ENCODE results near the gene MYO15B. TPM values are rescaled to one million over a fixed set of nuclear protein-coding genes. Genes with fewer than 3 reads are reported as not detected.
A peak's percentile ranks its signal among the peaks of the same experiment; 100 is the strongest.

The MYO15B gene
- total and polyA plus RNA-seq, 2 of the 4 experiments (the other 2 are of a cell fraction) = 0.18 to 0.65 TPM

DNA sequence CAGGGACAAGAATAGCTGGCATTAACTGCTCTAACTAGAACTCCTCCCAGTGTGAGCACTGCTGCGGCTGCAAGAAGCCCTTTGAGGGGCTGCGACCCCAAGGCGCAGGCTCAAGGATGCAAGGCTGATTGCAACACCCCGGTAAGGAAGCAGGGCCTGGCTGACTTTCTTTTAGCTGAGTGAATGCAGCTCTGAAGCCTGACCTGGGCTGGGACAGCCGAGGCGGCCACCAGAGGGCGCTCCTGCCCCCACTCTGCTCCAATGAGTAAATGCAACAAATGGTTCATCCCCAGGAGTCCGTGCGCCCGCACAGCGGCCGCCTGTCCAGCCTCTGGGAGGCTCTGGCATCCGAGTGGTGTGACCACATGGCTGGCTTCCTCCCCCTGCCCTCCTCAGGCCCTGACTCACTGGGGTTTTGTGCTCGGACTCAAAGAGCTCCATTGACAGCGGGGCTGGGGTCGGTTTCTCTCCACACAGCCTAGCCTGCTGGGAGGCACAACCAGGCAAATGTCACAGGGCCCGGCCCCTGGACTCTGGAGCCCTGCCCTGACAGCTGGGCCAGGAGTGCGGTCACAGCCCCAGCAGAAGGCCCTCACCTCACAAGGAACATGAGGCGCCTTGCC is 45.4 kb downstream of the MYO15B start, which contains the start of gene SMIM5:
SMIM5 (plus strand) TSS at position 572 of the 623 bp plus-strand sequence. CDS start 6,768 bp downstream, outside the sequence.
- no peak within 1 kb of the TSS for H3K4me3 ChIP-seq (ENCODE audit: insufficient read depth, low read depth, low read length)
- TF ChIP-seq NFE2L2 (IDR thresholded peaks at IDR 0.05; ENCODE audit: low read depth, low read length) = no peak
- TF ChIP-seq CHD1 (IDR thresholded peaks at IDR 0.05; ENCODE audit: low read depth, low read length) = no peak
- no peak for TF ChIP-seq RCOR1 (IDR thresholded peaks at IDR 0.05; ENCODE audit: insufficient replicate concordance, low read length)
- TF ChIP-seq BHLHE40 (IDR thresholded peaks at IDR 0.05; ENCODE audit: low read depth, low read length) = no peak
- TF ChIP-seq, protein P1, sequence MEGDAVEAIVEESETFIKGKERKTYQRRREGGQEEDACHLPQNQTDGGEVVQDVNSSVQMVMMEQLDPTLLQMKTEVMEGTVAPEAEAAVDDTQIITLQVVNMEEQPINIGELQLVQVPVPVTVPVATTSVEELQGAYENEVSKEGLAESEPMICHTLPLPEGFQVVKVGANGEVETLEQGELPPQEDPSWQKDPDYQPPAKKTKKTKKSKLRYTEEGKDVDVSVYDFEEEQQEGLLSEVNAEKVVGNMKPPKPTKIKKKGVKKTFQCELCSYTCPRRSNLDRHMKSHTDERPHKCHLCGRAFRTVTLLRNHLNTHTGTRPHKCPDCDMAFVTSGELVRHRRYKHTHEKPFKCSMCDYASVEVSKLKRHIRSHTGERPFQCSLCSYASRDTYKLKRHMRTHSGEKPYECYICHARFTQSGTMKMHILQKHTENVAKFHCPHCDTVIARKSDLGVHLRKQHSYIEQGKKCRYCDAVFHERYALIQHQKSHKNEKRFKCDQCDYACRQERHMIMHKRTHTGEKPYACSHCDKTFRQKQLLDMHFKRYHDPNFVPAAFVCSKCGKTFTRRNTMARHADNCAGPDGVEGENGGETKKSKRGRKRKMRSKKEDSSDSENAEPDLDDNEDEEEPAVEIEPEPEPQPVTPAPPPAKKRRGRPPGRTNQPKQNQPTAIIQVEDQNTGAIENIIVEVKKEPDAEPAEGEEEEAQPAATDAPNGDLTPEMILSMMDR (conservative IDR thresholded peaks at IDR 0.05; ENCODE audit: low read depth, low read length) = peak; percentile 94
- TF ChIP-seq SMC3 (IDR thresholded peaks at IDR 0.05; ENCODE audit: low read depth, low read length) = peak; percentile 90
- TF ChIP-seq RAD21 (IDR thresholded peaks at IDR 0.05; ENCODE audit: low read length) = peak; percentile 69
- TF ChIP-seq, protein P2, sequence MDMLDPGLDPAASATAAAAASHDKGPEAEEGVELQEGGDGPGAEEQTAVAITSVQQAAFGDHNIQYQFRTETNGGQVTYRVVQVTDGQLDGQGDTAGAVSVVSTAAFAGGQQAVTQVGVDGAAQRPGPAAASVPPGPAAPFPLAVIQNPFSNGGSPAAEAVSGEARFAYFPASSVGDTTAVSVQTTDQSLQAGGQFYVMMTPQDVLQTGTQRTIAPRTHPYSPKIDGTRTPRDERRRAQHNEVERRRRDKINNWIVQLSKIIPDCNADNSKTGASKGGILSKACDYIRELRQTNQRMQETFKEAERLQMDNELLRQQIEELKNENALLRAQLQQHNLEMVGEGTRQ (IDR thresholded peaks at IDR 0.05; ENCODE audit: low read depth, low read length) = peak; percentile 57; the same call in 1 of the 2 replicates
- TF ChIP-seq MAFK (IDR thresholded peaks at IDR 0.05; ENCODE audit: low read depth, low read length) = no peak
- TF ChIP-seq CEBPB (IDR thresholded peaks at IDR 0.05; ENCODE audit: low read depth, low read length) = peak; percentile 80
- TF ChIP-seq POLR2A (IDR thresholded peaks at IDR 0.05; ENCODE audit: low read depth, low read length) = no peak
- TF ChIP-seq MXI1 (IDR thresholded peaks at IDR 0.05; ENCODE audit: borderline replicate concordance, low read depth, low read length) = peak; percentile 92
- TF ChIP-seq FOS (IDR thresholded peaks at IDR 0.05; ENCODE audit: low read depth, low read length) = 0 out of 2 replicates have a peak, but pooled peaks have one; percentile 3
- TF ChIP-seq, protein P3, sequence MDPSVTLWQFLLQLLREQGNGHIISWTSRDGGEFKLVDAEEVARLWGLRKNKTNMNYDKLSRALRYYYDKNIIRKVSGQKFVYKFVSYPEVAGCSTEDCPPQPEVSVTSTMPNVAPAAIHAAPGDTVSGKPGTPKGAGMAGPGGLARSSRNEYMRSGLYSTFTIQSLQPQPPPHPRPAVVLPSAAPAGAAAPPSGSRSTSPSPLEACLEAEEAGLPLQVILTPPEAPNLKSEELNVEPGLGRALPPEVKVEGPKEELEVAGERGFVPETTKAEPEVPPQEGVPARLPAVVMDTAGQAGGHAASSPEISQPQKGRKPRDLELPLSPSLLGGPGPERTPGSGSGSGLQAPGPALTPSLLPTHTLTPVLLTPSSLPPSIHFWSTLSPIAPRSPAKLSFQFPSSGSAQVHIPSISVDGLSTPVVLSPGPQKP (IDR thresholded peaks at IDR 0.05; ENCODE audit: borderline replicate concordance, low read depth, low read length) = no peak

More for the DNA sequence above, 45.4 kb downstream of the MYO15B start, which contains the start of gene SMIM5:
- H3K79me1 ChIP-seq (ENCODE audit: low read depth in 1 of 2, low read length in 2 of 2) = peaks cover 0 to 3% of the 10 kb centered on the region in 2 experiments; a peak in 1 of 4 replicates
- H3K9ac ChIP-seq (ENCODE audit: low read depth, low read length) = no peak within 1 kb of the TSS
- H2AK5ac ChIP-seq (ENCODE audit: low read depth, low read length) = no peak within 1 kb of the TSS; the same call in 1 of the 2 replicates
- H2BK20ac ChIP-seq (ENCODE audit: low read depth, low read length) = no peak within 1 kb of the TSS
- H2AFZ ChIP-seq (replicated peaks; ENCODE audit: low read length, poor library complexity) = peak within 1 kb of the TSS; percentile 88
- intact Hi-C loops (cut with micrococcal nuclease) (loop anchor here (1.0 to 5.0 kb wide), 3 partner anchors 114 to 207 kb away; partner anchors contain the start of genes CASKIN2 and TSEN54), dilution Hi-C loops (cut with HindIII; ENCODE audit: low sequenced_read_pairs, unreplicated experiment) (no loop called here), in situ Hi-C loops (cut with MboI; ENCODE audit: low sequenced_read_pairs) (loop anchor here (5.0 kb wide), 1 partner anchor 114 kb away; no protein-coding TSS in a partner anchor)
- no peak within 1 kb of the TSS for H2BK15ac ChIP-seq (ENCODE audit: low read depth, low read length)
- no peaks in the 10 kb centered on the region for H3K9me3 ChIP-seq (ENCODE audit: control insufficient read depth, insufficient read depth, low read length)
- H3K9me1 ChIP-seq (ENCODE audit: insufficient read depth, low read length) = no peaks in the 10 kb centered on the region
- peak within 1 kb of the TSS; percentile 2 for H2BK5ac ChIP-seq (ENCODE audit: low read depth, low read length, poor library complexity, severe bottlenecking)
- H3K56ac ChIP-seq (ENCODE audit: extremely low read depth, insufficient read depth, low read length) = no peak within 1 kb of the TSS
- 16% methylated on average over 13 of the region's 19 CpGs; no CpG with 5 or more reads in 1 of the 2 experiments for WGBS, 2 experiments (ENCODE audit: extremely low coverage in 2 of 2, insufficient read length in 1 of 2)
- peaks cover 9% of the 10 kb centered on the region for H4K20me1 ChIP-seq (ENCODE audit: insufficient read depth, low read length)
- H4K91ac ChIP-seq (ENCODE audit: insufficient read depth, low read depth, low read length) = peak within 1 kb of the TSS; percentile 30; the same call in 1 of the 2 replicates
- no peak within 1 kb of the TSS for H3K23ac ChIP-seq (ENCODE audit: low read depth, low read length)
- H3K4ac ChIP-seq (ENCODE audit: low read depth, low read length) = peak within 1 kb of the TSS; percentile 22; the same call in 1 of the 2 replicates
- H3K27me3 ChIP-seq (ENCODE audit: control insufficient read depth, insufficient read depth, low read length) = no peaks in the 10 kb centered on the region
- peak within 1 kb of the TSS in 1 of 2 experiments; percentile 52; a peak in 1 of 4 replicates for H4K8ac ChIP-seq (ENCODE audit: low read depth in 2 of 2, low read length in 2 of 2)
- no TSS peak for BruUV-seq (replicated peaks)
- peaks cover 10% of the 10 kb centered on the region; the same call in 1 of the 2 replicates for H3K36me3 ChIP-seq (ENCODE audit: control insufficient read depth, insufficient read depth, low read length)
- H3K27ac ChIP-seq (ENCODE audit: insufficient read depth, low read length) = peak within 1 kb of the TSS; percentile 0; the same call in 1 of the 2 replicates
- DNase-seq (peak; percentile 83), ATAC-seq (ENCODE audit: low read depth) (peak; percentile 93)
- H2AK9ac ChIP-seq (replicated peaks; ENCODE audit: low read depth, low read length, poor library complexity) = peak within 1 kb of the TSS; percentile 22
- H3K4me1 ChIP-seq (ENCODE audit: control insufficient read depth, insufficient read depth, low read length) = peaks cover 15% of the 10 kb centered on the region
- no peak within 1 kb of the TSS for H3K18ac ChIP-seq (ENCODE audit: low read depth, low read length)
- no peak within 1 kb of the TSS for H2BK120ac ChIP-seq (ENCODE audit: low read depth, low read length)
- CTCF ChIA-PET = interaction anchor here (0.5 to 2.3 kb wide), 21 partner anchors 9 to 1001 kb away, joined by 3 to 53 read pairs (median 3); partner anchors contain the start of genes RECQL5 and TSEN54
- H3K4me2 ChIP-seq (ENCODE audit: low read depth, low read length) = peak within 1 kb of the TSS; percentile 40; the same call in 1 of the 2 replicates
- H3K14ac ChIP-seq (replicated peaks; ENCODE audit: low read depth, low read length) = no peak within 1 kb of the TSS; the same call in 1 of the 2 replicates
- POLR2A ChIA-PET (ENCODE audit: unreplicated experiment) = interaction anchor here (0.5 to 0.8 kb wide), 2 partner anchors 24 to 115 kb away, joined by 3 to 5 read pairs; no protein-coding TSS in a partner anchor
- H4K5ac ChIP-seq (ENCODE audit: low read depth, low read length) = no peak within 1 kb of the TSS

Data from IMR-90 (cell line).